22Rv1 (cell line): Measurements from ENCODE around the gene CEP57.

Experiments
- H3K27ac ChIP-seq: fragments of 450-650 bp; 2 replicates; pipeline ENCODE4 v1.5.1; 2017
- CTCF ChIP-seq: fragments of 450-650 bp; IDR thresholded peaks from 2 replicates; pipeline ENCODE4 v1.5.1; 2017; ENCODE audit warnings: mild to moderate bottlenecking
- ZFX ChIP-seq: fragments of 450-650 bp; IDR thresholded peaks from 2 replicates; pipeline ENCODE4 v1.6.1; 2017; ENCODE audit warnings: antibody characterized with exemption, borderline replicate concordance

Gene CEP57

GRCh38 chr11:95790123-95790932 is at the start of gene CEP57:
TSS of gene CEP57 (plus strand) at chr11:95790498. CDS start at chr11:95790699, 201 bp downstream.
- TF ChIP-seq CTCF (no peak), ZFX (no peak)
- peak within 1 kb of the TSS; percentile 96 for H3K27ac ChIP-seq

- no peak overlapping the region for H3K27ac ChIP-seq
- no peak for TF ChIP-seq CTCF
- TF ChIP-seq ZFX: no peak
Measured at GRCh38 chr11:95750101-95750500, 40.2 kb upstream of the CEP57 start.

- TF ChIP-seq CTCF (no peak), ZFX (no peak)
- H3K27ac ChIP-seq: no peak overlapping the region
Measured at GRCh38 chr11:95751515-95751914, 38.8 kb upstream of the CEP57 start.

GRCh38 chr11:95760941-95761340 is 29.4 kb upstream of the CEP57 start:
- no peak overlapping the region for H3K27ac ChIP-seq
- TF ChIP-seq ZFX: no peak

GRCh38 chr11:95762534-95762933 is 27.8 kb upstream of the CEP57 start:
- TF ChIP-seq ZFX: no peak
- no peak for TF ChIP-seq CTCF
- H3K27ac ChIP-seq: no peak overlapping the region

- no peak overlapping the region for H3K27ac ChIP-seq
- TF ChIP-seq CTCF (peak; percentile 79), ZFX (no peak)
Measured at GRCh38 chr11:95764267-95764898, 25.9 kb upstream of the CEP57 start.

- TF ChIP-seq CTCF (no peak), ZFX (no peak)
- no peak overlapping the region for H3K27ac ChIP-seq
Measured at GRCh38 chr11:95766701-95767100, 23.6 kb upstream of the CEP57 start.
